Adipocyte (in vitro differentiated cells): ENCODE results near the gene SLC7A10.
"Not testable (repeated sequence)": the region's sequence is repeated elsewhere in the genome, so short reads cannot be mapped to it uniquely, and the experiment has no call there.

ENCODE experiments used
- DNase-seq: peaks from one replicate; pipeline ENCODE4 v3.0.0-alpha.2; 2015; ENCODE audit warnings: low read depth
- H3K27me3 ChIP-seq: replicated peaks from 2 replicates; pipeline ENCODE4 v1.7.0; 2013; ENCODE audit warnings: mild to moderate bottlenecking, low read length, moderate library complexity; ENCODE audit not compliant: control insufficient read depth, insufficient read depth
- H3K36me3 ChIP-seq: 2 replicates; pipeline ENCODE4 v1.7.0; 2013; ENCODE audit warnings: low read length, mild to moderate bottlenecking, moderate library complexity; ENCODE audit not compliant: control insufficient read depth, insufficient read depth, severe bottlenecking
- H3K4me1 ChIP-seq: 2 replicates; pipeline ENCODE4 v1.7.0; 2013; ENCODE audit warnings: mild to moderate bottlenecking, low read length, moderate library complexity; ENCODE audit not compliant: control insufficient read depth, insufficient read depth
- H3K4me3 ChIP-seq: 2 replicates; pipeline ENCODE4 v1.7.0; 2013; ENCODE audit warnings: mild to moderate bottlenecking, low read length, moderate library complexity
- H3K9ac ChIP-seq: 2 replicates; pipeline ENCODE4 v1.7.0; 2013; ENCODE audit warnings: mild to moderate bottlenecking, low read length, moderate library complexity
- H3K9me3 ChIP-seq: 2 replicates; pipeline ENCODE4 v1.7.0; 2013; ENCODE audit warnings: mild to moderate bottlenecking, low read length, moderate library complexity; ENCODE audit not compliant: control insufficient read depth

Gene SLC7A10

GRCh38 chr19:33212436-33213172 is 13.0 kb downstream of the SLC7A10 start:
- no peaks in the 10 kb centered on the region for H3K9me3 ChIP-seq

GRCh38 chr19:33211794-33212435 is 13.7 kb downstream of the SLC7A10 start:
- H3K9me3 ChIP-seq, result no peaks in the 10 kb centered on the region
- no peak overlapping the region for H3K9ac ChIP-seq
- H3K4me3 ChIP-seq, result no peak overlapping the region
- H3K4me1 ChIP-seq, result peaks cover 4% of the 10 kb centered on the region
- DNase-seq, result no peak
- peaks cover 5% of the 10 kb centered on the region for H3K27me3 ChIP-seq
- no peaks in the 10 kb centered on the region for H3K36me3 ChIP-seq

More at GRCh38 chr19:33212436-33213172, 13.0 kb downstream of the SLC7A10 start:
- no peaks in the 10 kb centered on the region for H3K36me3 ChIP-seq
- no peak overlapping the region for H3K4me3 ChIP-seq
- DNase-seq, result no peak
- H3K27me3 ChIP-seq, result peaks cover 5% of the 10 kb centered on the region
- H3K4me1 ChIP-seq, result peaks cover 4% of the 10 kb centered on the region
- no peak overlapping the region for H3K9ac ChIP-seq

GRCh38 chr19:33210266-33210940 is 15.2 kb downstream of the SLC7A10 start:
- Histone ChIP-seq H3K27me3 (no peaks in the 10 kb centered on the region), H3K9ac (no peak overlapping the region), H3K4me1 (peaks cover 4% of the 10 kb centered on the region), H3K36me3 (no peaks in the 10 kb centered on the region), H3K9me3 (no peaks in the 10 kb centered on the region), H3K4me3 (no peak overlapping the region)
- DNase-seq, result no peak

GRCh38 chr19:33209850-33210230 is 15.8 kb downstream of the SLC7A10 start:
- H3K27me3 ChIP-seq, H3K36me3 ChIP-seq, H3K9me3 ChIP-seq, H3K9ac ChIP-seq, H3K4me1 ChIP-seq, H3K4me3 ChIP-seq, DNase-seq: not testable (repeated sequence)

- Histone ChIP-seq H3K4me3 (no peak overlapping the region), H3K9me3 (no peaks in the 10 kb centered on the region), H3K27me3 (no peaks in the 10 kb centered on the region), H3K9ac (no peak overlapping the region), H3K36me3 (no peaks in the 10 kb centered on the region), H3K4me1 (peaks cover 4% of the 10 kb centered on the region)
- no peak for DNase-seq
Observed at GRCh38 chr19:33208904-33209849, 16.5 kb downstream of the SLC7A10 start.

- Histone ChIP-seq H3K27me3 (no peaks in the 10 kb centered on the region), H3K9ac (no peak overlapping the region), H3K4me3 (no peak overlapping the region), H3K36me3 (peaks cover 2% of the 10 kb centered on the region), H3K4me1 (peaks cover 4% of the 10 kb centered on the region), H3K9me3 (no peaks in the 10 kb centered on the region)
- no peak for DNase-seq
Observed at GRCh38 chr19:33208371-33208895, 17.2 kb downstream of the SLC7A10 start.

- peaks cover 7% of the 10 kb centered on the region for H3K36me3 ChIP-seq
- H3K4me3 ChIP-seq, result no peak overlapping the region
- no peak for DNase-seq
- H3K9me3 ChIP-seq, result no peaks in the 10 kb centered on the region
- no peak overlapping the region for H3K9ac ChIP-seq
- no peaks in the 10 kb centered on the region for H3K27me3 ChIP-seq
- H3K4me1 ChIP-seq, result peaks cover 4% of the 10 kb centered on the region
Observed at GRCh38 chr19:33207903-33208302, 17.7 kb downstream of the SLC7A10 start.

- DNase-seq, result no peak
- H3K9me3 ChIP-seq, result no peaks in the 10 kb centered on the region
- no peak overlapping the region for H3K4me3 ChIP-seq
- no peak overlapping the region for H3K9ac ChIP-seq
- H3K4me1 ChIP-seq, result peaks cover 4% of the 10 kb centered on the region
- H3K27me3 ChIP-seq, result no peaks in the 10 kb centered on the region
- H3K36me3 ChIP-seq, result peaks cover 10% of the 10 kb centered on the region
Observed at GRCh38 chr19:33207040-33207620, 18.5 kb downstream of the SLC7A10 start.

- H3K36me3 ChIP-seq, result peaks cover 13% of the 10 kb centered on the region
Observed at GRCh38 chr19:33206261-33207039, 19.2 kb downstream of the SLC7A10 start.

More at GRCh38 chr19:33206261-33207039, 19.2 kb downstream of the SLC7A10 start:
- H3K9me3 ChIP-seq, result no peaks in the 10 kb centered on the region
- DNase-seq, result no peak
- peaks cover 4% of the 10 kb centered on the region for H3K4me1 ChIP-seq
- H3K4me3 ChIP-seq, result no peak overlapping the region
- no peaks in the 10 kb centered on the region for H3K27me3 ChIP-seq
- no peak overlapping the region for H3K9ac ChIP-seq
